Spinal cord (tissue), 10 donors: ENCODE data around the gene KYNU. TPM values are rescaled to one million over a fixed set of nuclear protein-coding genes. Genes with fewer than 3 reads are reported as not detected.

Experiments
- DNase-seq, 6 donors: peaks; one replicate each; pipeline versions ENCODE4 v3.0.0 to v3.0.0-alpha.2; 2013 to 2015; ENCODE audit warnings: low spot score in 6 of 6, low read depth in 4 of 6
- H3K27ac ChIP-seq: one replicate; pipeline ENCODE4 v1.5.1; 2013; ENCODE audit warnings: low read depth, low read length, control low read depth
- H3K27me3 ChIP-seq: one replicate; pipeline ENCODE4 v1.6.1; 2013; ENCODE audit warnings: low read length; ENCODE audit not compliant: control insufficient read depth, insufficient read depth
- H3K36me3 ChIP-seq: one replicate; pipeline ENCODE4 v1.6.1; 2013; ENCODE audit warnings: low read length; ENCODE audit not compliant: control insufficient read depth, insufficient read depth
- H3K4me1 ChIP-seq: one replicate; pipeline ENCODE4 v1.6.1; 2013; ENCODE audit warnings: low read length; ENCODE audit not compliant: control insufficient read depth, insufficient read depth
- H3K4me3 ChIP-seq: one replicate; pipeline ENCODE4 v1.5.1; 2013; ENCODE audit warnings: low read depth, low read length, control low read depth
- H3K9me3 ChIP-seq: one replicate; pipeline ENCODE4 v1.6.1; 2013; ENCODE audit warnings: low read length; ENCODE audit not compliant: control insufficient read depth, insufficient read depth
- WGBS: methylation state at CpG from one replicate; pipeline ENCODE4 v1.1.5; 2013; ENCODE audit warnings: missing lambda C conversion rate; ENCODE audit not compliant: insufficient coverage; 5-methylcytosine and 5-hydroxymethylcytosine counted together
- polyA plus RNA-seq, 2 donors: library from polyadenylated mRNA; unstranded; fragments of 120-200 nt; gene quantifications; one replicate each; pipeline ENCODE4 v1.2.1, GENCODE V29; 2013; ENCODE audit not compliant: insufficient read length in 2 of 2
- total RNA-seq, 2 donors: library from RNA; depleted of rRNA in 1 of 2; stranded (reverse); fragments of 120-200 nt in 1 of 2; fragments of >200 nt in 1 of 2; gene quantifications; one replicate each; pipeline versions ENCODE4 v1.2.3 to v1.2.4, GENCODE V29; 2013 to 2014
- donor health status: healthy.

Gene KYNU
- total and polyA plus RNA-seq, 4 donors, result 0.39 to 2.4 (median 1.2) TPM

DNA sequence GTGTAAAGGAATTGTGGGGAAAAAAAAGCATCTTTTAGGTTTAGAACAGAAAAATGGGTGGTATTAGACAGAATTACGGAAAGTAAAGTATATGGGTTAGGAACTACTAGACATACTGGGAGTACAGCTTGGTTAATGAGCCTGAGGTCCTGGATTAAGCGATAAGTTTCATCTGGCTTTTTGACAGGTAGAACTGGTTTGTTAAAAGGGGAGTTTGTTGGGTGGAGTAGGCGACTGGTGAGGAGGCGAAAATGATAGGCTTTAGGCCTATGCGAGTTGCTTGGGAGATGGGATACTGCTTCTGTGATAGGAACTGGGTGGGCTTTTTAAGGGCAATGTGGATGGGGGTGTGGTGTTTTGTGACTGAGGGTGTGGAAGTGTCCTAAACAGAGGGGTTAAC, 56.5 kb downstream of the KYNU start:
- no peak for DNase-seq
- Histone ChIP-seq H3K27me3 (no peaks in the 10 kb centered on the region), H3K36me3 (no peaks in the 10 kb centered on the region), H3K4me3 (no peak overlapping the region), H3K9me3 (no peaks in the 10 kb centered on the region), H3K27ac (no peak overlapping the region), H3K4me1 (no peaks in the 10 kb centered on the region)
- 95% methylated on average over 5 of the region's 5 CpGs for WGBS

DNA sequence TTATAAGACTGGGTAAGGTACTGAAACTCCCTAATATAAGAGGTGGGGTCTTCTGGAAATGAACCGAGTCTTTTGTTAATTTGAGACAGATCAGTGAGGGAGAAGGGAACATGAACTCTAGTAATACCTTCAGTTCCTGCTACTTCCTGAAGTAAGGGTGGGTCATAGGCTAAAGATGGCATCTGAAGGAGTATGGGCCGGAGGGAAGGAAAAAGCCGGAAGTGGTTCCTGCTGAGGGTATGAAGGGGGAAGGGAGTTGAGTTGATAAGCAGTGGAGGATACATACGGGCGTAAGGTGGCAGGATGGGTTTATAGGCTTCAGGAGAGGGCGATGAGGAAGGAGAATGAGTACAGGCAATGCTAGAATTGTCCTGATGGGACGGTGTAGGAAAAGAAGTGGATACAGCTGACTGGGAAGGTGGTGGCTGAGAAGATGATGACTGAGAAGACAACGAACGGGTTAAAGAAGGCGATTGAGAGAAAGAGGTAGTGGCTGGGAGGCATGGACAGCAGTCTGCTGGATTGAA, 58.2 kb downstream of the KYNU start:
- Histone ChIP-seq H3K27ac (no peak overlapping the region), H3K36me3 (no peaks in the 10 kb centered on the region), H3K27me3 (no peaks in the 10 kb centered on the region), H3K4me1 (no peaks in the 10 kb centered on the region), H3K9me3 (no peaks in the 10 kb centered on the region), H3K4me3 (no peak overlapping the region)
- WGBS, result 95% methylated on average over 10 of the region's 10 CpGs
- no peak for DNase-seq

- Histone ChIP-seq H3K9me3 (no peaks in the 10 kb centered on the region), H3K27me3 (no peaks in the 10 kb centered on the region), H3K36me3 (no peaks in the 10 kb centered on the region), H3K27ac (no peak overlapping the region), H3K4me3 (no peak overlapping the region), H3K4me1 (no peaks in the 10 kb centered on the region)
- DNase-seq, result no peak
- WGBS, result 92% methylated on average over 7 of the region's 7 CpGs
These were observed 59.2 kb downstream of the KYNU start for GRCh38 chr2:142936629-142937028.

- 82% methylated on average over 2 of the region's 3 CpGs for WGBS
- Histone ChIP-seq H3K27ac (no peak overlapping the region), H3K36me3 (no peaks in the 10 kb centered on the region), H3K4me1 (no peaks in the 10 kb centered on the region), H3K9me3 (no peaks in the 10 kb centered on the region), H3K4me3 (no peak overlapping the region), H3K27me3 (no peaks in the 10 kb centered on the region)
- no peak for DNase-seq
These were observed 59.9 kb downstream of the KYNU start for GRCh38 chr2:142937347-142937746.

GRCh38 chr2:142938240-142938639, 60.8 kb downstream of the KYNU start:
- Histone ChIP-seq H3K4me1 (no peaks in the 10 kb centered on the region), H3K27me3 (no peaks in the 10 kb centered on the region), H3K9me3 (no peaks in the 10 kb centered on the region), H3K27ac (no peak overlapping the region), H3K4me3 (no peak overlapping the region), H3K36me3 (no peaks in the 10 kb centered on the region)
- WGBS, result no CpG with 5 or more reads among the region's 5 CpGs
- DNase-seq, result no peak

GRCh38 chr2:142940606-142941223, 63.3 kb downstream of the KYNU start:
- Histone ChIP-seq H3K4me3 (no peak overlapping the region), H3K27ac (no peak overlapping the region), H3K27me3 (no peaks in the 10 kb centered on the region), H3K36me3 (no peaks in the 10 kb centered on the region), H3K4me1 (no peaks in the 10 kb centered on the region), H3K9me3 (no peaks in the 10 kb centered on the region)
- WGBS, result 69% methylated on average over 2 of the region's 2 CpGs
- no peak for DNase-seq

GRCh38 chr2:142942690-142943089, 65.2 kb downstream of the KYNU start:
- Histone ChIP-seq H3K4me1 (no peaks in the 10 kb centered on the region), H3K27me3 (no peaks in the 10 kb centered on the region), H3K27ac (no peak overlapping the region), H3K36me3 (no peaks in the 10 kb centered on the region), H3K9me3 (no peaks in the 10 kb centered on the region), H3K4me3 (no peak overlapping the region)
- no peak for DNase-seq
- WGBS, result 80% methylated on average over 1 of the region's 1 CpG

DNA sequence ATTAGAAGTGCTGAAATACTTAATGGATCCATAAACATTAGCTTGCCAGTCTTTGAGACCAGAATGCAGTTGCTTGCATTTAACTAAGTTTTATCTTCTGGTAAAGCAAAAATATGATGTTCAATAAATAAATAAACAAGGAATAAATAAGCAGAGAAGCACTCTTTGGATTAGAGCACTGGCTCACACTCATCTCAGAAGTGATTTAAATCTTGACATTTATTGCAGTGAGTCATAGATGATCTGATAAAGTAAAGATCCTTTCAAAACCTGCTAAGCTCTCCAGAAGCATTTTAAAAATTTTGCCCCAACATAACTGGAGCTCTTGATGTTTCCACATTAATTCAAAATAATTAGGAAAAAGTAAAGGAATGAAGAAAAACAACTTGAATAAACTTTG, 66.8 kb downstream of the KYNU start:
- no peak overlapping the region for H3K4me3 ChIP-seq
- DNase-seq, result no peak
- H3K4me1 ChIP-seq, result no peaks in the 10 kb centered on the region
- no peaks in the 10 kb centered on the region for H3K36me3 ChIP-seq
- no peaks in the 10 kb centered on the region for H3K27me3 ChIP-seq
- no peak overlapping the region for H3K27ac ChIP-seq
- no peaks in the 10 kb centered on the region for H3K9me3 ChIP-seq

- no peaks in the 10 kb centered on the region for H3K36me3 ChIP-seq
- no peak for DNase-seq
- no peaks in the 10 kb centered on the region for H3K4me1 ChIP-seq
- H3K4me3 ChIP-seq, result no peak overlapping the region
- H3K27ac ChIP-seq, result no peak overlapping the region
- H3K27me3 ChIP-seq, result no peaks in the 10 kb centered on the region
- no peaks in the 10 kb centered on the region for H3K9me3 ChIP-seq
These were observed 67.3 kb downstream of the KYNU start for GRCh38 chr2:142944721-142945120.

- H3K36me3 ChIP-seq, result no peaks in the 10 kb centered on the region
- no peak for DNase-seq
- no peaks in the 10 kb centered on the region for H3K27me3 ChIP-seq
- no peak overlapping the region for H3K27ac ChIP-seq
- H3K9me3 ChIP-seq, result no peaks in the 10 kb centered on the region
- H3K4me1 ChIP-seq, result no peaks in the 10 kb centered on the region
- H3K4me3 ChIP-seq, result no peak overlapping the region
- no CpG with 5 or more reads among the region's 1 CpG for WGBS
These were observed 69.5 kb downstream of the KYNU start for GRCh38 chr2:142946941-142947340.
